ENCODE results near the gene LRRC1.

DNA sequence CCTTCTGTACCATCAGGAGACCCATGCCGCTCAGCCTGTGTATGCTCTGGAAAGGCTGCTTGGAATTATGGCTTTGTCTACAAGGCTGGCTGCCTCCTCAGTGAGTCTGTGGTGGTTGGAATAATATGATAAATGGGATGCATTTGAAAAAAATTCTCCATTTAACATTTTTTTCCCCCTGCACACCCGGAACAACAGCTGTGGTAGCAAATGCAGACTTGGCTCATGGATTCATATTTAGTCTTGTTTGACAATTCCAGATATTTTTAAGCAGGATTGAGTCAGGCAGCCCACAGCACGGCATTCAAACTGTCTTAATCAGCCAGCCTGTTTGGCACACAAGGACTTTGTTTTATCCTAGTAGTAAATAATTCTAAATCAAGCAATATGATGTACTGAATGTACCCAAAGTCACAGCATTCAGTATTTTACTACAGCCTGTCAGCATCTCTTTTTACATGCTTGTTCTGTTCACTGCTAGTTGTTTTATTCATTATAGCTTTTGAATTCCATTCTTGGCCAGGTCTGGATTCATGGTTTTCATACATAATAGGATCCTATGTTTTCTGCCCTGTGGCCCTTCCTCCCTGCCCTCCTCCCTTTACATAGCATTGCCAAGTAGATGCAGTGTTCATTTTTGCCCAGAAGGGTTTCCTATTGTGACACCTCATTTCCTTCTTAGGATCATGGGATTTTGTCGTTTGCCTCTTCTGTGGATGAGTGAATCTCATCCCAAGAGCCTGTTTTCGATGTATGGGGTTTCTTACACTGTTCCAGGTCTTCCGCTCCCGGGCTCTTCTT is 68.1 kb downstream of the LRRC1 start:
- TF ChIP-seq CTCF (IDR thresholded peaks at IDR 0.05) (no peak), POLR2AphosphoS5 (IDR thresholded peaks at IDR 0.05) (peak in 2 of 3 donors; percentile 5 to 45), EP300 (IDR thresholded peaks at IDR 0.05) (no peak)
